Stimulated activated CD4-positive, alpha-beta T cell treated with anti-CD3 and anti-CD28 coated beads, Interleukin-4, amount 100 ng/mL, for 48 hours (primary cell): ENCODE measurements around the gene LCE2A.

Source experiments
- DNase-seq, 2 donors: peaks; one replicate each; pipeline ENCODE4 v3.0.0-alpha.2; 2020; ENCODE audit warnings: low read depth in 2 of 2

LCE2A gene

DNA sequence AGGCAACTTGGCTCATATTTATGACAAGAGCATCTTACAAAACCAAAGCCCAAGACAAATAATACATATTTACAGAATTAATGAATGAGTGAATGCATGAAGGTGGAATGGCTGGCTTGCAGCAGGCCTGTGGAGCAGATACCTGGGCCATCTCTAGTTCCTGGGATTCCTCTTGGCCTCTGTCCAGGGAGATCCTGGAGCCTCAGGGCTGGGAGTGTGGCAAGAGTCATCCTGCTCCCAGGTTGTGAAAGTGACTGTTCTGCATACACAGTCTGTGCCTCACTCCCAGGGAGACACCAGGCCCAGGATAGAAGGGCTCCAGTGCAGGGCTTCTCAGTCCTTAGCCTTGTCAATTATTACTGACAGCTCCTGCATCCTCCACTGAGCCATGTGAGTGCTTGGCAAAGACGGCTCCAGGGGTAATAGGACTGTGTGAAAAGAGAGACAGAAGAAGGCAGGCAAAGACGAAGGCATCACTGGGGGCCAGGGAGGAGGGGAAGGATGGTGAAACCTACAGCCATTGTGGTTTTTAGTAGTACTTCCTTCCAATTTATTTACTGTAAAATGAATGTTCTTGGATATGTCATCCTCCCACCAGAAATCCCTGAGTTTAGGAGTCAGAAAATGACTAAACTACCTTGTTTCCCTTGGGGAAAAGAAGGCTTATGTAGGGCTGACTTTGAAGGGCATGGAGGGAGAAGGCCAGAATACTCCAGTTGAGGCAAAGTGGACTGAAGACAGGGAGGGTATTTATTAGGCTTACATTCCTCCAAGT lies 45.4 kb downstream of the LCE2A start:
- no peak for DNase-seq

GRCh38 chr1:152745289-152745704 lies 47.2 kb downstream of the LCE2A start:
- no peak for DNase-seq

DNA sequence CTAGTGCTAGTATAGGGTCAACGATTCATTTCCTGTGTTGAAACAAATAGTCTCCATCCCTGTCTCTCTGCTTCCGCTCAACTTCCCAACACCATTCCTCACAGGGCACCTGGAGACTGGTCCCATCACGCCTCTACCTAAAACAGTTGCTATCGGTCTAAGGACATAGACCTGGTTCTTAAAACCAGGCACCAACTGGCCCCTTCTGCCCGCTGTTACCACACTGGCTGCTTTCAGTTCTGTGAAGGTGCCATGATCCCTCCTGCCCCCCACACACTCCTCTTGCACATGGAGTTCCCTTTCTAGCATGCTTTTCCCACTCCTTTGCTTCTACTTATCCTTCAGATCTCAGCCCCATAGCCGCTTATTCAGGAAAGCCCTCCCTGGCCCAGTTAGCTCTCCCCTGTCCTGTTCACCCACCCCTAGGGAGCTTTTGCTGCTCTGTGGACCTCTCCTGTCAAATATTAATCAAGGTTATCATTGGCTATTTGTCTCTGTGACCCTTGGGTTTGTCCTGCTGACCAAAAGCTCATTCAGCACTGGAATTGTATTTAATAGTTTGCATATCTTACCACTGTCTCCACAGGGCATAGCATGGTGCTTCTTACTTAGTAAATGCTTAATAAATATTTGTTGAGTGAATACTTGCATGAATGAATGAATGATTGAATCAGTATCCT lies 47.8 kb downstream of the LCE2A start:
- no peak for DNase-seq

- no peak for DNase-seq
Observed at GRCh38 chr1:152747831-152748230, 49.7 kb downstream of the LCE2A start.
